ENCODE results near the gene C22orf42. TPM values are rescaled to one million over a fixed set of nuclear protein-coding genes. Genes with fewer than 3 reads are reported as not detected.
"Not testable (repeated sequence)": the region's sequence is repeated elsewhere in the genome, so short reads cannot be mapped to it uniquely, and the experiment has no call there.

Gene C22orf42
- total and polyA plus RNA-seq, 2 donors, result 0.19 to 0.59 TPM

DNA sequence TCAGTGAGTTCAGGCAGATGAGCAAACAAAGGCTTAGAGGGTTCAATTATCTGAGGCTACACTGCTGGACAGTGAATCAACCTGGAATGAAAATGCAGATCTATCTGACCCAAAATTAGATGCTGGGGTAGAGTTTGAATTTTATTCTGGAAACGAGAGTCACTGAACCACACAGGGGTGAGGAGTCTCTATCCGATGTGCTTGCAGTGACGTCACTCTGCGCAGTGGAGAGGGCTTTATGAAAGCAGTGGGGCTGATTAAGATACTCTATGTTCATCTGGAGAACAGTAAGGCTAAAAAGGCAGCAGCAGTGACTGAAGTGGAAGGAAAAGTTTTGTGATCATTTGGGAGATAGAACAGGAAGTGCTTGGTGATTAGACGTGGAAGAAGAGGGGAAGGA lies 1.3 kb upstream of the C22orf42 start:
- WGBS, result 83% methylated on average over 5 of the region's 5 CpGs
- H3K27ac ChIP-seq (ENCODE audit: low read depth in 1 of 2, low read length in 1 of 2); H3K27me3 ChIP-seq (ENCODE audit: control insufficient read depth in 2 of 2, insufficient read depth in 1 of 2, low read length in 1 of 2): not testable (repeated sequence)

GRCh38 chr22:32157632-32158031 lies 1.5 kb downstream of the C22orf42 start:
- DNase-seq (ENCODE audit: low read depth in 6 of 9, low spot score in 9 of 9); H3K4me1 ChIP-seq (ENCODE audit: control insufficient read depth in 2 of 2, insufficient read depth in 2 of 2, low read length in 2 of 2); H3K4me3 ChIP-seq (ENCODE audit: low read length in 2 of 2); H3K27me3 ChIP-seq (ENCODE audit: control insufficient read depth in 2 of 2, insufficient read depth in 1 of 2, low read length in 1 of 2); H3K9me3 ChIP-seq (ENCODE audit: control insufficient read depth in 2 of 2, insufficient read depth in 1 of 2, low read length in 1 of 2); H3K36me3 ChIP-seq (ENCODE audit: control insufficient read depth in 2 of 2, insufficient read depth in 2 of 2, low read length in 1 of 2); H3K27ac ChIP-seq (ENCODE audit: low read depth in 1 of 2, low read length in 1 of 2): not testable (repeated sequence)
- WGBS, result 91% methylated on average over 5 of the region's 5 CpGs

More for the DNA sequence above, 1.3 kb upstream of the C22orf42 start:
- not testable (repeated sequence) for H3K36me3 ChIP-seq (ENCODE audit: control insufficient read depth in 2 of 2, insufficient read depth in 2 of 2, low read length in 1 of 2); DNase-seq (ENCODE audit: low read depth in 6 of 9, low spot score in 9 of 9); H3K4me3 ChIP-seq (ENCODE audit: low read length in 2 of 2); H3K4me1 ChIP-seq (ENCODE audit: control insufficient read depth in 2 of 2, insufficient read depth in 2 of 2, low read length in 2 of 2); H3K9me3 ChIP-seq (ENCODE audit: control insufficient read depth in 2 of 2, insufficient read depth in 1 of 2, low read length in 1 of 2)

DNA sequence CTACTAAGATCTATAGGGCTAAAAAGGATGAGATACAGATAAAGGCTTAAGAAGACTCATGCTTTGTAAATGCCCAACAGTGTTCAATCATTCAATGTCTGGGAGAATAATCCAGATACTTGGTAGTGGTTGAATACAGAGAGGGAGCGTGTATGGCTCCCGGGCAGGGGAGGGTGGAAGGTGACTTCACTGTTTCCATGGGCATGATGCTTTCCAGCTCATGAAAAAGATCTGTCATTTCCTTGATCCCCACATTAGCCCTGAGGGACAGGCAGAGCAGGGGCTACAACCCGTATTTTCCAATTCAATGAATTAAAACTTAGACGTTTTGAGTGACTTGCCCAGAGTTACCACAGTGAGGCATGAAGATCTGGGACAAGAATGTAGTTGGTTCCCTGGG lies 4.4 kb downstream of the C22orf42 start:
- H3K4me1 ChIP-seq (ENCODE audit: control insufficient read depth in 2 of 2, insufficient read depth in 2 of 2, low read length in 2 of 2); H3K4me3 ChIP-seq (ENCODE audit: low read length in 2 of 2); H3K9me3 ChIP-seq (ENCODE audit: control insufficient read depth in 2 of 2, insufficient read depth in 1 of 2, low read length in 1 of 2); H3K27me3 ChIP-seq (ENCODE audit: control insufficient read depth in 2 of 2, insufficient read depth in 1 of 2, low read length in 1 of 2); DNase-seq (ENCODE audit: low read depth in 6 of 9, low spot score in 9 of 9); H3K27ac ChIP-seq (ENCODE audit: low read depth in 1 of 2, low read length in 1 of 2); H3K36me3 ChIP-seq (ENCODE audit: control insufficient read depth in 2 of 2, insufficient read depth in 2 of 2, low read length in 1 of 2): not testable (repeated sequence)
- WGBS, result 91% methylated on average over 4 of the region's 4 CpGs

DNA sequence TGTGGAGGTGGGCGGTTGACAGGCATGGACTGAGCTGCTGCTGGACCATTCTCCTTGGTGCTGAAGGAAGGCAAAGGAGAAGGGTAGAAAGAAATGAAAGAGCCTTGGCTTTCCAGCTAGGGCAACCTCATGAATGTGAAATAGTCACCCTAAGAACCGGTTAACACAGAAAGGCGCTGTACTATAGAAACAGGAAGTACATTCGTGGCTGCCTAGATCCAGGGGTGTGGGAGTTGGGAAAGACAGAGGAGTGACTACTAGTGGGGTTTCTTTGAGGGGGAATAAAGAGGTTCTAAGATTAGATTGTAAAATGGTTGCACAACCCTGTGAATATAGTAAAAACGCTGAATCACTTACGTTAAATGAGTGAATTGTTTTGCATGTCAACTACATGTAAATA lies 7.5 kb downstream of the C22orf42 start:
- DNase-seq (ENCODE audit: low read depth in 6 of 9, low spot score in 9 of 9); H3K9me3 ChIP-seq (ENCODE audit: control insufficient read depth in 2 of 2, insufficient read depth in 1 of 2, low read length in 1 of 2); H3K27ac ChIP-seq (ENCODE audit: low read depth in 1 of 2, low read length in 1 of 2); H3K4me3 ChIP-seq (ENCODE audit: low read length in 2 of 2); H3K36me3 ChIP-seq (ENCODE audit: control insufficient read depth in 2 of 2, insufficient read depth in 2 of 2, low read length in 1 of 2); H3K4me1 ChIP-seq (ENCODE audit: control insufficient read depth in 2 of 2, insufficient read depth in 2 of 2, low read length in 2 of 2); H3K27me3 ChIP-seq (ENCODE audit: control insufficient read depth in 2 of 2, insufficient read depth in 1 of 2, low read length in 1 of 2): not testable (repeated sequence)
- WGBS, result 74% methylated on average over 6 of the region's 6 CpGs

- not testable (repeated sequence) for H3K9me3 ChIP-seq (ENCODE audit: control insufficient read depth in 2 of 2, insufficient read depth in 1 of 2, low read length in 1 of 2); H3K4me3 ChIP-seq (ENCODE audit: low read length in 2 of 2); DNase-seq (ENCODE audit: low read depth in 6 of 9, low spot score in 9 of 9); H3K27me3 ChIP-seq (ENCODE audit: control insufficient read depth in 2 of 2, insufficient read depth in 1 of 2, low read length in 1 of 2); H3K27ac ChIP-seq (ENCODE audit: low read depth in 1 of 2, low read length in 1 of 2); H3K4me1 ChIP-seq (ENCODE audit: control insufficient read depth in 2 of 2, insufficient read depth in 2 of 2, low read length in 2 of 2); H3K36me3 ChIP-seq (ENCODE audit: control insufficient read depth in 2 of 2, insufficient read depth in 2 of 2, low read length in 1 of 2)
- WGBS, result 63% methylated on average over 7 of the region's 7 CpGs
Measured at GRCh38 chr22:32150647-32151046, 8.5 kb downstream of the C22orf42 start.

- not testable (repeated sequence) for DNase-seq (ENCODE audit: low read depth in 6 of 9, low spot score in 9 of 9); H3K4me3 ChIP-seq (ENCODE audit: low read length in 2 of 2); H3K9me3 ChIP-seq (ENCODE audit: control insufficient read depth in 2 of 2, insufficient read depth in 1 of 2, low read length in 1 of 2); H3K36me3 ChIP-seq (ENCODE audit: control insufficient read depth in 2 of 2, insufficient read depth in 2 of 2, low read length in 1 of 2); H3K27ac ChIP-seq (ENCODE audit: low read depth in 1 of 2, low read length in 1 of 2); H3K27me3 ChIP-seq (ENCODE audit: control insufficient read depth in 2 of 2, insufficient read depth in 1 of 2, low read length in 1 of 2); H3K4me1 ChIP-seq (ENCODE audit: control insufficient read depth in 2 of 2, insufficient read depth in 2 of 2, low read length in 2 of 2)
- 86% methylated on average over 4 of the region's 4 CpGs for WGBS
Measured at GRCh38 chr22:32148372-32148771, 10.7 kb downstream of the C22orf42 start.

DNA sequence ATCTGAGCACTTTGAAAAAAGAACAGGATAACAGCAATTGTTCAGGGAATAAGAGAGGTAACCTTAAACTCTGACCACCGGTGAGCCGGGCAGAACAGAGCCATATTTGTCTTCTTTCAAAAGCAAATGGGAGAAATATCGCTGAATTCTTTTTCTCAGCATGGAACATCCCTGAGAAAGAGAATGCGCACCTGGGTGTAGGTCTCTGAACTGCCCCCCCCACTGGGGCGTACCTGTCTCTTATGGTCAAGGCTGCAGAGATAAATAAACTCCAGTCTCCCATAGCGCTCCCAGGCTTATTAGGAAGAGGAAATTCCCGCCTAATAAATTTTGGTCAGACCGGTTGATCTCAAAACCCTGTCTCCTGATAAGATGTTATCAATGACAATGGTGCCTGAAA lies 12.0 kb downstream of the C22orf42 start:
- not testable (repeated sequence) for H3K4me1 ChIP-seq (ENCODE audit: control insufficient read depth in 2 of 2, insufficient read depth in 2 of 2, low read length in 2 of 2); H3K9me3 ChIP-seq (ENCODE audit: control insufficient read depth in 2 of 2, insufficient read depth in 1 of 2, low read length in 1 of 2); H3K27me3 ChIP-seq (ENCODE audit: control insufficient read depth in 2 of 2, insufficient read depth in 1 of 2, low read length in 1 of 2); H3K27ac ChIP-seq (ENCODE audit: low read depth in 1 of 2, low read length in 1 of 2); H3K36me3 ChIP-seq (ENCODE audit: control insufficient read depth in 2 of 2, insufficient read depth in 2 of 2, low read length in 1 of 2); H3K4me3 ChIP-seq (ENCODE audit: low read length in 2 of 2); DNase-seq (ENCODE audit: low read depth in 6 of 9, low spot score in 9 of 9)
- 98% methylated on average over 8 of the region's 8 CpGs for WGBS

GRCh38 chr22:32144496-32145274 lies 14.4 kb downstream of the C22orf42 start:
- peak in 3 of 9 donors; percentile 9 to 52 (median 10) for DNase-seq (ENCODE audit: low read depth in 6 of 9, low spot score in 9 of 9)
- Histone ChIP-seq H3K4me3 (ENCODE audit: low read length in 2 of 2) (no peak overlapping the region), H3K9me3 (ENCODE audit: control insufficient read depth in 2 of 2, insufficient read depth in 1 of 2, low read length in 1 of 2) (no peaks in the 10 kb centered on the region), H3K4me1 (ENCODE audit: control insufficient read depth in 2 of 2, insufficient read depth in 2 of 2, low read length in 2 of 2) (no peaks in the 10 kb centered on the region), H3K27me3 (ENCODE audit: control insufficient read depth in 2 of 2, insufficient read depth in 1 of 2, low read length in 1 of 2) (no peaks in the 10 kb centered on the region), H3K27ac (ENCODE audit: low read depth in 1 of 2, low read length in 1 of 2) (no peak overlapping the region), H3K36me3 (ENCODE audit: control insufficient read depth in 2 of 2, insufficient read depth in 2 of 2, low read length in 1 of 2) (no peaks in the 10 kb centered on the region)
- 33% methylated on average over 6 of the region's 6 CpGs for WGBS

DNA sequence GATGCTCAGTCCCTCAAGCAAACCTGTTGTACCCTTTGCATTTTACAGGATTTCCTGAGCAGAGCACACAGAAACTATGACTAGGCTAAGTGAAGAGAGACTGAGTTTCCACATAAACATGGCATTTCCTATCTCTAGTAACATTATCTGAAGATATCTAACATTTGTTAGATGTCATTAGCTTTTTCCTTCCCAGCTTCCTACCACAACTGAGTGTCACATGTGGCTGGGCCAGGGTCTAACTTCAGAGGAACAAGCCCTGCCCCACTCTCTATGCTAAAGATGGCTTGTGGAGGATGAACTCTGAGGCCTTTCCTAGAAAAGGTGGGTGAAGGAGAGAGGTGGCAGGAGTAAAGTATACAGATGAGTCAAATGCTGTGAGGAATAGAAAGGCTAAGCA lies 16.5 kb downstream of the C22orf42 start:
- Histone ChIP-seq H3K27ac (ENCODE audit: low read depth in 1 of 2, low read length in 1 of 2) (no peak overlapping the region), H3K9me3 (ENCODE audit: control insufficient read depth in 2 of 2, insufficient read depth in 1 of 2, low read length in 1 of 2) (no peaks in the 10 kb centered on the region), H3K36me3 (ENCODE audit: control insufficient read depth in 2 of 2, insufficient read depth in 2 of 2, low read length in 1 of 2) (no peaks in the 10 kb centered on the region), H3K27me3 (ENCODE audit: control insufficient read depth in 2 of 2, insufficient read depth in 1 of 2, low read length in 1 of 2) (no peaks in the 10 kb centered on the region), H3K4me3 (ENCODE audit: low read length in 2 of 2) (no peak overlapping the region), H3K4me1 (ENCODE audit: control insufficient read depth in 2 of 2, insufficient read depth in 2 of 2, low read length in 2 of 2) (peaks cover under 1 to 1% of the 10 kb centered on the region in 2 donors)
- no peak for DNase-seq (ENCODE audit: low read depth in 6 of 9, low spot score in 9 of 9)
